ENCODE results near the gene HSCB. TPM values are rescaled to one million over a fixed set of nuclear protein-coding genes. Genes with fewer than 3 reads are reported as not detected.

HSCB gene
- total RNA-seq, 1 experiment from 2014 or later = 21.2 TPM

DNA sequence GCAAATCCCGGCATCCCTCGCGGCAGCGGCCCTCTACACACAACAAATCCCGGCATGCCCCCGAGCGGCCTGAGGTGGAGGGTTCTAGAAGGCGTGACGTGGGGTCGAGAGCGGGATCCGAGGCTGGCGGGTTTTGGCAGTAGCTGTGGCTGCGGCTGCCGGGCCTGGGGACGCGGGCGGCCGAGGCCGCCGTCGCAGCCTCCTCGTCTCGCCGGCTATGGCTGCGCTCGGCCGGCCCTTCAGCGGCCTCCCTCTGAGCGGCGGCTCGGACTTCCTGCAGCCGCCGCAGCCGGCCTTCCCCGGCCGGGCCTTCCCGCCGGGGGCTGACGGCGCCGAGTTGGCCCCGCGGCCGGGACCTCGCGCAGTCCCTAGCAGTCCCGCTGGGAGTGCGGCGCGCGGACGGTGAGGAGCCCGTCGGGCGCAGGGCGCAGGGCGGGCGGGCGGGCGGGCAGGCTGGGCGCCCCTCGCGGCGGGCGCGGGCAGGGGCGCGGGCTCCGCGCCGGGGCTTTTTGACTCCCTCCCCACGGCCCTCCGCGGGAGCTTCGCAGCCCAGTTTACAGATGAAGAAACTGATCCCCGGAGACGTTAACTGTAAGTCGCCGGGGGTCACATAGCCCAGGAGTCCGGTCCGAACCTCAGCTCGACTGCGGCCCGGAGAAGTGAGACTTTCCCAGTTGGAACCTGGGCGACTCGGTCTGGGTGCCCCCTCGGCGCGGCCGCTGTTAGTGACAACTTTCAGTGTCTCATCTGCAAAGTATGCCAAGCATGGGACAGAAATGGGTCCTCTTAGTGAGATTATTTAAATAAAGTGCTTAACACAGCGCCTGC lies 31.0 kb downstream of the HSCB start, which contains the start of gene CCDC117:
Gene CCDC117, plus strand, starts transcription at position 63 of the 828 bp plus-strand sequence. Its CDS starts 155 bp downstream, at position 218.
- Histone ChIP-seq H3K79me2 (ENCODE audit: insufficient read depth, low read length) (no peaks in the 10 kb centered on the region; the same call in 1 of the 2 replicates), H2AFZ (ENCODE audit: low read length) (peak within 1 kb of the TSS; percentile 32), H3K23ac (ENCODE audit: insufficient read length, low read depth, low read length) (no peak within 1 kb of the TSS), H4K5ac (ENCODE audit: insufficient read length, low read depth, low read length) (no peak within 1 kb of the TSS), H3K4me2 (ENCODE audit: insufficient read depth, insufficient read length, low read length) (peak within 1 kb of the TSS; percentile 93), H3K14ac (ENCODE audit: insufficient read depth, low read length) (peak within 1 kb of the TSS; percentile 80), H3K23me2 (ENCODE audit: insufficient read length, low read depth, low read length, poor library complexity, severe bottlenecking) (no peaks in the 10 kb centered on the region), H3K27me3 (ENCODE audit: insufficient read depth, low read length) (no peaks in the 10 kb centered on the region), H4K8ac (replicated peaks; ENCODE audit: insufficient read length, low read depth, low read length) (no peak within 1 kb of the TSS), H3K79me1 (ENCODE audit: insufficient read depth, low read depth, low read length, poor library complexity, severe bottlenecking) (peaks cover 3% of the 10 kb centered on the region), H3K4ac (ENCODE audit: low read depth, low read length) (no peak within 1 kb of the TSS), H3T11ph (ENCODE audit: low read length) (no peak within 1 kb of the TSS), H3K9ac (ENCODE audit: extremely low read depth, insufficient read length, low read length) (peak within 1 kb of the TSS; percentile 75), H2AK5ac (ENCODE audit: insufficient read length, low read length) (no peak within 1 kb of the TSS), H2BK12ac (ENCODE audit: insufficient read length, low read depth, low read length) (no peak within 1 kb of the TSS), H3K4me1 (ENCODE audit: insufficient read depth, low read length) (no peaks in the 10 kb centered on the region), H4K91ac (ENCODE audit: insufficient read length, low read depth, low read length) (no peak within 1 kb of the TSS), H3K27ac (ENCODE audit: insufficient read length, low read depth, low read length) (no peak within 1 kb of the TSS), H4K20me1 (ENCODE audit: control insufficient read depth, insufficient read depth, insufficient read length) (no peaks in the 10 kb centered on the region), H2BK120ac (ENCODE audit: low read depth, low read length, poor library complexity, severe bottlenecking) (no peak within 1 kb of the TSS), H2BK5ac (ENCODE audit: insufficient read length, low read length) (no peak within 1 kb of the TSS), H3K9me3 (ENCODE audit: control insufficient read depth, low read depth, low read length) (no peaks in the 10 kb centered on the region), H2BK20ac (ENCODE audit: low read depth, low read length, poor library complexity, severe bottlenecking) (no peak within 1 kb of the TSS), H3K18ac (ENCODE audit: insufficient read length, low read depth, low read length) (no peak within 1 kb of the TSS), H2BK15ac (ENCODE audit: low read depth, low read length) (no peak within 1 kb of the TSS), H3K56ac (ENCODE audit: insufficient read length, low read depth, low read length) (no peak within 1 kb of the TSS)
- Mint-ChIP-seq H3K27me3 (ENCODE audit: low read depth) (no peaks in the 10 kb centered on the region), H3K4me3 (peak within 1 kb of the TSS; percentile 80 to 91), H3K4me1 (peaks cover 9 to 15% of the 10 kb centered on the region in 2 experiments), H3K9me3 (peaks cover 1 to 9% of the 10 kb centered on the region in 2 experiments; a peak in 4 of 5 replicates), H3K36me3 (ENCODE audit: insufficient read depth in 1 of 3, low read depth in 3 of 3) (peaks cover 20 to 41% (median 37%) of the 10 kb centered on the region in 3 experiments; a peak in 6 of 7 replicates), H3K27ac (peak within 1 kb of the TSS; percentile 71 to 94 (median 84))
- TF ChIP-seq CTCF (conservative IDR thresholded peaks at IDR 0.05) = peak; percentile 42; the same call in 2 of the 3 replicates
- DNase-seq = peak; percentile 96
- WGBS (ENCODE audit: extremely low coverage, insufficient read length, low lambda C conversion rate) = no CpG with 5 or more reads among the region's 92 CpGs
